HepG2 (cell line): ENCODE data around the gene DNAJB8. TPM values are rescaled to one million over a fixed set of nuclear protein-coding genes. Genes with fewer than 3 reads are reported as not detected.

Experiments used
- ARNT ChIP-seq: fragments of 450-650 bp; IDR thresholded peaks from 2 replicates; pipeline ENCODE4 v1.6.1; 2017
- DBP ChIP-seq: sonication (generic); formaldehyde crosslinking; IDR thresholded peaks from 2 replicates; pipeline ENCODE4 v1.4.0; 2020; ENCODE audit warnings: missing genetic modification reagents; ENCODE audit errors: not compliant biosample characterization
- GRHL1 ChIP-seq: sonication (generic); formaldehyde crosslinking; conservative IDR thresholded peaks from 2 replicates; pipeline ENCODE4 v1.8.0; 2022; ENCODE audit warnings: missing genetic modification reagents
- PCBP1 ChIP-seq: fragments of 200-400 bp; formaldehyde crosslinking; IDR thresholded peaks from 2 replicates; pipeline ENCODE4 v1.6.1; 2017; ENCODE audit warnings: mild to moderate bottlenecking, low read depth, low read length, borderline replicate concordance
- STAG1 ChIP-seq: sonication (generic); formaldehyde crosslinking; IDR thresholded peaks from 2 replicates; pipeline ENCODE4 v1.4.0; 2020; ENCODE audit warnings: missing genetic modification reagents
- THAP7 ChIP-seq: sonication (generic); formaldehyde crosslinking; IDR thresholded peaks from 2 replicates; pipeline ENCODE4 v1.8.1; 2023; ENCODE audit warnings: mild to moderate bottlenecking, missing genetic modification reagents
- UBTF ChIP-seq: sonication (generic); formaldehyde crosslinking; IDR thresholded peaks from 2 replicates; pipeline ENCODE4 v1.4.0; 2020; ENCODE audit warnings: mild to moderate bottlenecking, missing genetic modification reagents
- ZFP41 ChIP-seq: sonication (generic); formaldehyde crosslinking; IDR thresholded peaks from 2 replicates; pipeline ENCODE4 v1.4.0; 2020; ENCODE audit warnings: mild to moderate bottlenecking, missing genetic modification reagents, borderline replicate concordance
- ZNF574 ChIP-seq: sonication (generic); formaldehyde crosslinking; IDR thresholded peaks from 2 replicates; pipeline ENCODE4 v1.4.0; 2020; ENCODE audit warnings: missing genetic modification reagents
- ZNF687 ChIP-seq: sonication (generic); formaldehyde crosslinking; IDR thresholded peaks from 2 replicates; pipeline ENCODE4 v1.5.1; 2020; ENCODE audit warnings: mild to moderate bottlenecking, missing genetic modification reagents, moderate library complexity
- ZNF761 ChIP-seq: sonication (generic); formaldehyde crosslinking; conservative IDR thresholded peaks from 2 replicates; pipeline ENCODE4 v1.4.0; 2020; ENCODE audit warnings: mild to moderate bottlenecking, missing genetic modification reagents
- ZNF800 ChIP-seq: sonication (generic); formaldehyde crosslinking; IDR thresholded peaks from 2 replicates; pipeline ENCODE4 v1.4.0; 2020; ENCODE audit warnings: missing genetic modification reagents
- polyA plus RNA-seq, 8 experiments: library from polyadenylated mRNA; depleted of rRNA in 3 of 8; stranded (reverse) in 7 of 8; unstranded in 1 of 8; fragments of >200 nt; fragmentation: Illumina TruSeq in 4 of 8; extraction: Trizol in 4 of 8; gene quantifications; 2 replicates each; pipeline versions ENCODE4 v1.2.1 to v1.2.3, GENCODE V29; 2011 to 2016; ENCODE audit warnings: low read depth in 4 of 8, missing spikeins in 1 of 8, mixed read lengths in 1 of 8; ENCODE audit not compliant: insufficient read depth in 1 of 8
- total RNA-seq, 5 experiments: library from RNA; depleted of rRNA; stranded (reverse); fragments of >200 nt; fragmentation: Illumina TruSeq; extraction: Trizol; gene quantifications; 2 replicates each; pipeline ENCODE4 v1.2.3, GENCODE V29; 2016; ENCODE audit warnings: low read depth in 1 of 5

DNAJB8 gene
- total and polyA plus RNA-seq, 2 of the 13 experiments (the other 11 are each of a cell fraction or from before 2014, with no cell fraction given): not detected

GRCh38 chr3:128489927-128490649 is 23.4 kb upstream of the DNAJB8 start (continued):
- peak; percentile 44 for TF ChIP-seq STAG1 (CRISPR knock-in tag)
- peak; percentile 35 for TF ChIP-seq DBP (CRISPR knock-in tag)
- no peak; the same call in 1 of the 2 replicates for TF ChIP-seq ZNF574 (CRISPR knock-in tag)
- peak; percentile 91 for TF ChIP-seq UBTF (CRISPR knock-in tag)
- peak; percentile 62; the same call in 1 of the 2 replicates for TF ChIP-seq ZFP41
- TF ChIP-seq GRHL1 (CRISPR knock-in tag): no peak
- TF ChIP-seq PCBP1: peak; percentile 63; the same call in 1 of the 2 replicates
- 0 out of 2 replicates have a peak, but pooled peaks have one; percentile 31 for TF ChIP-seq ZNF761 (CRISPR knock-in tag)
- TF ChIP-seq ZNF687 (CRISPR knock-in tag): peak; percentile 79
- peak; percentile 95 for TF ChIP-seq ZNF800
- TF ChIP-seq THAP7 (CRISPR knock-in tag): peak; percentile 78; the same call in 1 of the 2 replicates
- no peak for TF ChIP-seq ARNT
